ENCODE measurements around the gene CHTOP. TPM values are rescaled to one million over a fixed set of nuclear protein-coding genes. Genes with fewer than 3 reads are reported as not detected.

Gene CHTOP
- total and polyA plus RNA-seq, 4 donors, result 51.2 to 76.6 (median 58.4) TPM

- Histone ChIP-seq H3K27me3 (ENCODE audit: control insufficient read depth in 3 of 3, insufficient read depth in 3 of 3, low read length in 2 of 3) (no peaks in the 10 kb centered on the region), H3K4me3 (no peak overlapping the region), H3K4me1 (ENCODE audit: control insufficient read depth in 5 of 5, insufficient read depth in 5 of 5, low read length in 5 of 5) (peaks cover 0 to 15% (median under 1%) of the 10 kb centered on the region in 5 donors), H3K9me3 (ENCODE audit: control insufficient read depth in 4 of 4, insufficient read depth in 3 of 4, low read length in 3 of 4) (no peaks in the 10 kb centered on the region), H3K27ac (ENCODE audit: low read depth in 1 of 2, low read length in 1 of 2) (peak overlapping the region in 1 of 2 donors; percentile 51), H3K9ac (ENCODE audit: insufficient read depth in 1 of 2, low read length in 2 of 2) (peak overlapping the region in 1 of 2 donors; percentile 20), H3K36me3 (ENCODE audit: control insufficient read depth in 4 of 4, insufficient read depth in 4 of 4, low read length in 4 of 4) (peaks cover 50 to 77% (median 61%) of the 10 kb centered on the region in 4 donors)
- ATAC-seq (ENCODE audit: insufficient read depth, low FRiP score) (no peak), DNase-seq (no peak)
- no peak for TF ChIP-seq CTCF (IDR thresholded peaks at IDR 0.05; ENCODE audit: control extremely low read depth, extremely low read depth)
- 77 to 82% methylated on average over 6 of the region's 6 CpGs for WGBS, 2 donors
Measured at GRCh38 chr1:153640861-153641260, 7.0 kb downstream of the CHTOP start.

- peaks cover 46 to 67% (median 53%) of the 10 kb centered on the region in 4 donors for H3K36me3 ChIP-seq (ENCODE audit: control insufficient read depth in 4 of 4, insufficient read depth in 4 of 4, low read length in 4 of 4)
- H3K4me1 ChIP-seq (ENCODE audit: control insufficient read depth in 5 of 5, insufficient read depth in 5 of 5, low read length in 5 of 5), result peaks cover 0 to 11% (median 0%) of the 10 kb centered on the region in 5 donors
- no peaks in the 10 kb centered on the region for H3K27me3 ChIP-seq (ENCODE audit: control insufficient read depth in 3 of 3, insufficient read depth in 3 of 3, low read length in 2 of 3)
- H3K9ac ChIP-seq (ENCODE audit: insufficient read depth in 1 of 2, low read length in 2 of 2), result no peak overlapping the region
- no peak for DNase-seq
- no peaks in the 10 kb centered on the region for H3K9me3 ChIP-seq (ENCODE audit: control insufficient read depth in 4 of 4, insufficient read depth in 3 of 4, low read length in 3 of 4)
- TF ChIP-seq CTCF (IDR thresholded peaks at IDR 0.05; ENCODE audit: control extremely low read depth, extremely low read depth), result no peak
- no peak for ATAC-seq (ENCODE audit: insufficient read depth, low FRiP score)
- WGBS, 2 donors, result 89 to 93% methylated on average over 11 of the region's 11 CpGs
- H3K4me3 ChIP-seq, result no peak overlapping the region
- no peak overlapping the region for H3K27ac ChIP-seq (ENCODE audit: low read depth in 1 of 2, low read length in 1 of 2)
Measured at GRCh38 chr1:153642161-153642560, 8.3 kb downstream of the CHTOP start.

- Histone ChIP-seq H3K27me3 (ENCODE audit: control insufficient read depth in 3 of 3, insufficient read depth in 3 of 3, low read length in 2 of 3) (no peaks in the 10 kb centered on the region), H3K27ac (ENCODE audit: low read depth in 1 of 2, low read length in 1 of 2) (no peak overlapping the region), H3K36me3 (ENCODE audit: control insufficient read depth in 4 of 4, insufficient read depth in 4 of 4, low read length in 4 of 4) (peaks cover 43 to 59% (median 48%) of the 10 kb centered on the region in 4 donors), H3K9me3 (ENCODE audit: control insufficient read depth in 4 of 4, insufficient read depth in 3 of 4, low read length in 3 of 4) (no peaks in the 10 kb centered on the region), H3K4me1 (ENCODE audit: control insufficient read depth in 5 of 5, insufficient read depth in 5 of 5, low read length in 5 of 5) (peaks cover 0 to 11% (median 0%) of the 10 kb centered on the region in 5 donors), H3K9ac (ENCODE audit: insufficient read depth in 1 of 2, low read length in 2 of 2) (no peak overlapping the region), H3K4me3 (no peak overlapping the region)
- WGBS, 2 donors, result 93 to 96% methylated on average over 11 of the region's 11 CpGs
- no peak for TF ChIP-seq CTCF (IDR thresholded peaks at IDR 0.05; ENCODE audit: control extremely low read depth, extremely low read depth)
- DNase-seq (no peak), ATAC-seq (ENCODE audit: insufficient read depth, low FRiP score) (no peak)
Measured at GRCh38 chr1:153643100-153643499, 9.2 kb downstream of the CHTOP start.

GRCh38 chr1:153643816-153644215 is 9.9 kb downstream of the CHTOP start:
- TF ChIP-seq CTCF (IDR thresholded peaks at IDR 0.05; ENCODE audit: control extremely low read depth, extremely low read depth), result no peak

More at GRCh38 chr1:153643816-153644215, 9.9 kb downstream of the CHTOP start:
- H3K36me3 ChIP-seq (ENCODE audit: control insufficient read depth in 4 of 4, insufficient read depth in 4 of 4, low read length in 4 of 4), result peaks cover 37 to 54% (median 44%) of the 10 kb centered on the region in 4 donors
- H3K27me3 ChIP-seq (ENCODE audit: control insufficient read depth in 3 of 3, insufficient read depth in 3 of 3, low read length in 2 of 3), result no peaks in the 10 kb centered on the region
- peaks cover 0 to 9% (median 0%) of the 10 kb centered on the region in 5 donors for H3K4me1 ChIP-seq (ENCODE audit: control insufficient read depth in 5 of 5, insufficient read depth in 5 of 5, low read length in 5 of 5)
- no peaks in the 10 kb centered on the region for H3K9me3 ChIP-seq (ENCODE audit: control insufficient read depth in 4 of 4, insufficient read depth in 3 of 4, low read length in 3 of 4)
- DNase-seq, result no peak
- no peak for ATAC-seq (ENCODE audit: insufficient read depth, low FRiP score)
- H3K4me3 ChIP-seq, result no peak overlapping the region
- H3K27ac ChIP-seq (ENCODE audit: low read depth in 1 of 2, low read length in 1 of 2), result no peak overlapping the region
- no peak overlapping the region for H3K9ac ChIP-seq (ENCODE audit: insufficient read depth in 1 of 2, low read length in 2 of 2)

Measured in lung (tissue), 12 donors.